ENCODE results near the gene NEDD4L.
"Not testable (repeated sequence)": the region's sequence is repeated elsewhere in the genome, so short reads cannot be mapped to it uniquely, and the experiment has no call there.

The NEDD4L gene

GRCh38 chr18:58247363-58247834 is 203.4 kb downstream of the NEDD4L start:
- no peak for DNase-seq

GRCh38 chr18:58249712-58250111 is 205.7 kb downstream of the NEDD4L start:
- no peak for DNase-seq

- DNase-seq, result no peak
Measured at GRCh38 chr18:58251416-58251815, 207.4 kb downstream of the NEDD4L start.

GRCh38 chr18:58252166-58252565 is 208.1 kb downstream of the NEDD4L start:
- no peak for DNase-seq

DNA sequence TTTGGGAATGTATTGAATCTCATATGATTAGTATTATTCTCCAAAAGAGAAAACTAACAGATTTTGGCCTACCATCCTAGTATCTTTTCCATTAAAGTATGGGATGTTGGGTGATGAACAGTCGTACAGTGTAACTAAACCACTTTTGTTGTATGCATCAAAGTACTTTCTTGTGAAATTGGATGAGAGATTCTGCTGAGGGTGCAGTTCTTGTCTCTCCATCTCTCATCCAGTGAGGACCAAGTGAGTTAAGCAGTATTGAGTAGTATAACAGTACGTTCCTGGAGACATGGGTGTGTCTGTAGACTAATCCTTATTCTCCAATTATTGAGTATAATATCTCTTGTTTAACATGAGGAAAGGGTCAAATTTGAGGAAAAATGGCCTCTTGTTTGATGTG is 209.3 kb downstream of the NEDD4L start:
- DNase-seq, result no peak

- DNase-seq, result no peak
Measured at GRCh38 chr18:58253871-58254270, 209.8 kb downstream of the NEDD4L start.

DNA sequence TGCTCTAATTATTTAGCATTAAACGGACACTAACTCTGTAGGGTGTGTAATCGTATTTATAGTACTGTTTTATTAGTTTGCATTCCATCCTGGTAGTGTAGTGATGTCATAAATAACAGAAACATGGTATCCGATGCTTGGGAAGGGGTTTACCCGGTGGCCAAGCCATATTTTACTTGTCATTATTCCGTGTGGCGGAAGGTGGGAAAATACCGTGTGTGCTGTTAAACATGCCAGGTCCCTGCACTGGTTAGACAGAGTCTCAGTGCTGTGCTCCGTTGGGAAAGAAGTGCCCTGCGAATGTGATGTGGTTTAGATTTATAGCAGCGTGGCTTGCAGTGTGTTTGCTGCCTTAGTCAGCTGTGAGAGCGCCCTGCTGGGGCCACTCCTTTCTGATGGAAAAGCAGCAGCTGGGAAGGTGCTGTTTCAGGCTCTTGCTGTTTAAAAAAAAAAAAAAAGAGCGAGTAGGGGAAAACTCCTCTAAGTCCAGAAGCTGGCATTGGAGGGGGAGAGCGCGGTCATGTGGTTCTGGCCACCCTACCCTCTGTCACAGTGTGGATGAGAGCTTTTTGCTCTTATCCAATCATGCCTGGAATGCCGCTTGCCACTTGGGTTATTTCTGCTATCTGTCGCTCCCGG is 211.0 kb downstream of the NEDD4L start:
- no peak for DNase-seq

DNA sequence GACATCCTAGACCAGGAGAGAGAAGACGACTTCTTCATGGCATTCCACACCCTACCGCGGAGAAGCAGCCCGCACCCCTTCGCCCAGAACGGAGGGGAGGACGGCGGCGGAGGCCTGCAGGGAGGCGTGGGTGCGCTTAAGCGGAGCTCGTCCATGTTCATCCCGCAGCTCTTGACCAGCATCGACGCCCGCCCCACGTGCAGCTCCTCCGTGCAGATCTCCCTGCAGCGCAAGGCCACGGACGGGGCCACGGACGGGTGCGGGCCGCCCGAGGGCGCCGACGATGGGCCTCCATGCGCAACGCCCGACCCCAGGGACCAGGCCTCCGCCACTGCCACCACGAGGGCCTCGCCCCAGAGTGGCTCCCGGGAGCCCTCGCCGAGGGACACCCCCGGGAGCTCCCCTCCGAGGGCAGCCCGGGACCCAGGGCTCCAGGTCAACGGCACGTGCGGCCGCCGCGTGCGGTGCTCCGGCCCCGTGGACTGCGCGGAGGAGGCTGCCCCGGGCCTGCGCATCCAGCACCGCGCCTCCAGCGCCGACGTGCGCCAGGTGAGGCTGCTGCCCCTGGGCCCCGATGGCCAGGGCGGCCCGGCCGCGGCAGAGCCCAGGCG is 211.8 kb downstream of the NEDD4L start:
- DNase-seq, result no peak

DNA sequence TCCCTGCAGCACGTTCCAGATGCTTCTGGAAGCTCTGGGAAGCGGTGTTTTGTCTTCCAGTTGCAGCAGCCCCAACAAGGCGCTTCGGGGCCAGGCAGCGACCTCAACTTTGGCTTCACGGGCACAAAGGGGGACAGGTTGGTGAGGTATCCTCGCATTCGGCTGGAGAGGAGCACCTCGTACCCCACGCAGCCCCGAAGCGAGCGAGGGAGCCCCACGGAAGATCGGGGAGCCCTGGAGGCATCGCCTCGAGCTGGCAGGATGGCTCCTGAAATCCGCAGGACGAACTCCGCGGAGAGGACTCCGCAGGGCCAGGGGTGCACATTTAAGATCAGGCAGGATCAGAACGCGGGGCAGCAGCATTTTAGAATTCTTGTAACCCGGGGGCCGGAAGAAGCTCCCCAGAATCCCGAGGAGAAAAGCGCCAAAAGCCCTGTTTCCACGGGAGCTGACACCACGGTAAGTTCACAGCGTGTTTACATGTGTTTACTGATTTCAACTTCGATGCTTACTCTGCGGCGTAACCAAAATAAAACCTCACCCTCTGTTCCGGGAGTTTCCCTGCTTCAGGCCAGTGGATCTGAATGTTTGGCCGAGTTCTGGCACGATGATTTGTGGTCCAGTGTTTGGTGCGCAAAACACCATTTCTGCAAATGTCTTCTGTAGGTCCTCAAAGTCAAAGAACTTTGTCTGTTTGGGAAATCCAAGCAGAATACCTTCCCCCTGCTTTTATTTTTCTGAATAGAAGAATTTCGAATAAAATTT is 212.5 kb downstream of the NEDD4L start:
- no peak for DNase-seq

GRCh38 chr18:58257461-58257860 is 213.4 kb downstream of the NEDD4L start:
- DNase-seq, result no peak

GRCh38 chr18:58258692-58259342 is 214.8 kb downstream of the NEDD4L start:
- DNase-seq, result no peak

GRCh38 chr18:58263055-58263957 is 219.3 kb downstream of the NEDD4L start:
- DNase-seq, result no peak

GRCh38 chr18:58264075-58264474 is 220.0 kb downstream of the NEDD4L start:
- no peak for DNase-seq

GRCh38 chr18:58264840-58265239 is 220.8 kb downstream of the NEDD4L start:
- no peak for DNase-seq

DNA sequence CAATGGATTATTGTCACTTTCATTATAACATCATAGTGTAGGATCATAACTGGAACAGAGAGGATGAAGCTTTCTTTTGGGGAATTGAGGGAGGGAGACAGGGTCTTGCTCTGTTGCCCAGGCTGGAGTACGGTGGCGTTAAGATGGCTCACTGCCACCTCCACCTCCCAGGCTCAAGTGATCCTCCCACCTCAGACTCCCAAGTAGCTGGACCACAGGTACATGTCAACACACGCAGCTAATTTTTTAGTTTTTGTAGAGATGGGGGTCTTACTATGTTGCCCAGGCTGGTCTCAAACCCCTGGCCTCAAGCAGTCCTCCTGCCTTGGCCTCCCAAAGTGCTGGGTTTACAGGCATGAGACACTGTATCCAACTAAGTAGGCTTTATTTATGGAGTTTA is 221.5 kb downstream of the NEDD4L start:
- DNase-seq, result not testable (repeated sequence)

GRCh38 chr18:58266291-58266690 is 222.3 kb downstream of the NEDD4L start:
- DNase-seq, result no peak

DNA sequence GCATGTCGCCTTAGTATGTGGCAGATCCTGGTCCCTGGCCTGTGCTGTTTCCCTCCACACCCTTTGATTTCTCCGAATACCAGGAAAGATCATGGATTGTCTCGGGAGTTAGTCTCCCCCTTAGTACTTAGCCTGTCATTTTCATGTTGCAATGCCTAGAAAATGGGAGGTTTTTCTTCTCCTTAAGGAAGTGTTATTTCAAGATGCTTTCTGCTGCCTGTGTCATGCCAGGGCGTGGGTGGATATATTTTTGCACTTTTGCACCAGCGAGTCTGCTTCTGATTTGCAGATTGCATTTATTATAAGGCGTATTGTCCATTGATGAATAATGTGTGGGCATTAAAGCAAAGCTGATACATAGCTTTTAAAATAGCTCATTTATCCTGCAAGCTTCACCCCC is 223.5 kb downstream of the NEDD4L start:
- no peak for DNase-seq

DNA sequence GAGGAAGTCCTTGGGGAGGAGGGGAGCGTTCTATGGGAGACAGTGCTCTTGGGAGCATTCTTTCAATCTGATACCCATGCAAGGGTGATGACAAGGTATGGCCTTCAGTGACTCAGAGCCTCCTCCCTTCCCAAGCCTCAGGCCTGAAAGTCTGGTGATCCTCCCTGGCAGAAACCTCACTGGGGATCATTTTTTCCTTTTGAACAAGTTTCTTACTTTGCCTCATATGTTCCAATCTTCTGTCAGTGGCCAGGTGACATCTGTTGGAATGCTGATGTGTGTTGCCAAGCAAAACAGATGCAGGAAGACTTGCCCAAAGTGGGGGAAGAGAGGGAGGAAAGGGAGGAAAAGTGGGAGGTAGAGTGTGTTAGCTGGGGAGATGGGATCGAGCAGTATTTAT is 224.8 kb downstream of the NEDD4L start:
- no peak for DNase-seq

DNA sequence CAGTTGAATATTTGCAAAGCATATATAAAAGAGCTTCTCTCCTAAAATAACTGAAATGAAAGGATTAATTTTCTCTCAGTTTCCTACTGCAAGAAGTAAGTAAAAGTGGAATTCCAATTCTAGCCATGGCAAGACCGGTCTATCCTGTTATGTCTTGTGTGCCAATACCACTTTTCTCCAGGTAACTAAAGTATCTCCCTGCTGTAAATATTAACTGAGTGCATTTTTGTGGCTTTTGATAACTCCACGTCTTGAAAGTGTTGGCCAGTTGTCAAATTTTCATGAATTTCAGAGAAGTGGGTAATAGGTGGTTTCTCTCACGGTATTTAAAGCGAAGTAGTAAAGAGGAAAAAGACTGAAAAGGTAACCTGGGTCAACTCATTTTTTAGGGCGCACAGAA is 225.9 kb downstream of the NEDD4L start:
- DNase-seq, result no peak

GRCh38 chr18:58270396-58270795 is 226.4 kb downstream of the NEDD4L start:
- DNase-seq, result no peak

DNA sequence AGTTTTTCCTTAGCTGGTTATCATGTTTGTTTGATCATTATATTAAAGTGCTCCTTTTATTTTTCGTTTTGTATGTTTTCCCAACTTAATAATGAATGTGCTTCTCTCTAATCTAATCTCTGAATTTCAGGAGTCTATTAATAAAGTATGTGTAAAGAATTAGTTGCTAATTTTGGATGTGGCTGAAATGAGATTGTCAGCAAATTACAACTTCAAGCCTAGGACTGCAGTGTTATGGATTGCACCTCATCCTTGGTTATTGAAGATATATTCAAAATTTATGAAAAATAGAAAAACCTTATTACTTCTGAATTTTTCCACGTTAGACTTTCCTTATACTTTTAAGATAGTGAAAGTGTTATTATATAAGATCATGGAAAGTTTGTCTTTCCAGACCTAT is 227.7 kb downstream of the NEDD4L start:
- no peak for DNase-seq

DNA sequence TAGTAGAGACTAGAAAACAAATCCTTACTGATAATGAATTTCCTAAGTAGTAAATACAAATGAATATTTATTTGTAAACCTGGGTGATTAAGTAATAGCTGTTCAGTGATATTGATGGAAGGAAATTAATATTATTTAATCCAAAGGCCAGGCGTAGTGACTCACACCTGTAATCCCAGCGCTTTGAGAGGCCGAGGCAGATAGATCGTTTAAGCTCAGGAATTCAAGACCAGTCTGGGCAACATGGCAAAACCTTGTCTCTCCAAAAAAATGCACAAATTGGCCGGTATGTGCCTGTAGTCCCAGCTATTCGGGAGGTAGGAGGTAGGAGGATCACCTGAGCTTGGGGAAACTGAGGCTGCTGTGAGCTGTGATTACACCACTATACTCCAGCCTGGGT is 228.2 kb downstream of the NEDD4L start:
- DNase-seq, result no peak
